GM21447 (cell line): ENCODE data around the gene KRT24.
"Not testable (repeated sequence)": the region's sequence is repeated elsewhere in the genome, so short reads cannot be mapped to it uniquely, and the experiment has no call there.

Experiments
- ATAC-seq: cut with Tn5 transposase; IDR thresholded peaks from one replicate; pipeline ENCODE4 v1.9.1; 2021; ENCODE audit not compliant: unreplicated experiment

Gene KRT24

GRCh38 chr17:40703652-40704051 is at the start of gene KRT24:
KRT24 (minus strand) TSS chr17:40703752; CDS start chr17:40703693, 59 bp downstream.
- no peak for ATAC-seq

DNA sequence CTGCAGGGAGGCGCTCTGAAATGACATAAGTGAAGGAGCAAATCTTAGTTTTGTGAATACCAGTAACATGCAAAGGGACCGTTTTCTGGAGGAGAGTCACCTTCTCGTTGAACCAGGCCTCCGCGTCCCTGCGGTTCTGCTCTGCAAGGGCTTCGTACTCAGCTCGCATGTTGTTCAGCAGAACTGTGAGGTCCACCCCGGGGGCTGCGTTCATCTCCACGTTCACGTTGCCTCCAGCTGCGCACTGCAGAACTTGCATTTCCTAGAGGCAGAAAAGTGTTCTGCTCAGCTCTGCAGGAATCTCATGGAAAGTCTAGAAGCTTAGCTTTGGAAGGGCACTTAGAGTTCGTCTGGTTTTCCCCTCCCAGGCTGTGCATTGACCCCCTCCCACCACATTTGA is 47.5 kb upstream of the KRT24 start:
- no peak for ATAC-seq

DNA sequence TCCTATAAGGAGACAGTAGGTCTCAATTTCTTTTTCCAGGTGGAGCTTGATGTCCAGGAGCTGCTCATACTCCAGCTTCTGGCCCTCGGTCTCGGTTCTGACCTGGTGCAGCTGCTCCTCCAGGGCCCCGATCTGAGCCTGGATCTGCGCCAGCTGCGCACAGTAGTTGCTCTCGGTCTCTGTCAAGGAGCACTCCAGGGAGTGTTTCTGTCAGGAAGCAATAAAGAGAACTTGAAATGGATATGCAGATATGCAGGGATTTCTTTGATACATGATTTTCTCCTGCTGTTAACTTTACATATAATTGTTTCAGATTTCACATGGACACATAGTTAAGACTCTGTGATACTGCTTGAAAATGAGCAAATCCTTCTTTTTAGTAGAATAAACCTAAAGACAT is 46.8 kb upstream of the KRT24 start:
- ATAC-seq, result no peak

DNA sequence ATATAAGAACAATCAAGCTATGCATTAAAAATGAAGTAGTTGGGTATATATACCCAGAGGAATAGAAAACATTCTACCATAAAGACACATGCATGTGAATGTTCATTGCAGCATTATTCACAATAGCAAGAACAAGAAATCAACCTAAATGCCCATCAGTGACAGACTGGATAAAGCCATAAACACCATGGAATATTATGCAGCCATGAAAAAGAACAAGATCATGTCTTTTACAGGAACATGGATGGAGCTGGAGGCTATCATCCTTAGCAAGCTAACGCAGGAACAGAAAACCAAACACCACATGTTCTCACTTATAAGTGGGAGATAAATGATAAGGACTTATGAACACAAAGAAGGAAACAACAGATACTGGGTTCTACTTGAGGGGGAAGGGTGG is 45.1 kb upstream of the KRT24 start:
- not testable (repeated sequence) for ATAC-seq

DNA sequence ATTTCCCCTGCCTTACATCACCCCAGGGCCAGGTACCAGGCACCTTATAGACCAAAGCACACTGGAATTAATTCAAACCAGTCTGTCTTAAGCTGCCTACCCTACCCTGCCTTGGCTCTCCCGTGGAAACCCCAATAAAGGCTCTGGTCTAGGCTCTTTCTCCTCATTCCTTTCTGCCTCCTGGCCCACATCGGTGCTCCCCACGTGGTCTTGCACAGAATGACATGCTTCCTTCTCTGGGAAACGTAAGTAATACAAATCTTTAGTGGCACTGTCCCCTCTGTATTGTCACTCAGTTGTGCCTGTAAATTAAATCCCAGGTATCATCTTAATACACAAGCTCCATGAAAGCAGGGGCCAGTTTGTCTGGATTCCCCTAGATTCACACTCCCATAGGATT is 35.0 kb upstream of the KRT24 start:
- ATAC-seq, result no peak

GRCh38 chr17:40735016-40735415 is 31.5 kb upstream of the KRT24 start:
- no peak for ATAC-seq

GRCh38 chr17:40734018-40734417 is 30.5 kb upstream of the KRT24 start:
- no peak for ATAC-seq

DNA sequence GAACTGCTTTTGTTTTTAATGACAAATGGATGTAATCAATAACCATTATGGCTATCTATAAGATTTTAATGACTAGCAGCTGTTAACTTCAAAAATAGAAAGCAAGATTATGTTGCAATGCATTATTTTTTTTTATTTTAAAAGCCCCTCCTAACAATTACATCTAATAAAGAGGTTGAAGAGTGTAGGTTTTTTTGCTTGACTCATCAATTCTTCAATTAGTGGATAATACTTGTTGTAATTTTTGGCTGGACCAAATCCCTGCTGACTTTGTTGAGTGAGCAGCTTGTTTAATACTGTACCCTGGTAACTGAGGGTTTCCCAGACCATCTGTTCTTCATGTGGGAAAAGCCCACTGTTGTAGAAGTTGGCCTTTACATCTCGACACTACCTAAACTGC is 27.4 kb upstream of the KRT24 start:
- ATAC-seq, result no peak

DNA sequence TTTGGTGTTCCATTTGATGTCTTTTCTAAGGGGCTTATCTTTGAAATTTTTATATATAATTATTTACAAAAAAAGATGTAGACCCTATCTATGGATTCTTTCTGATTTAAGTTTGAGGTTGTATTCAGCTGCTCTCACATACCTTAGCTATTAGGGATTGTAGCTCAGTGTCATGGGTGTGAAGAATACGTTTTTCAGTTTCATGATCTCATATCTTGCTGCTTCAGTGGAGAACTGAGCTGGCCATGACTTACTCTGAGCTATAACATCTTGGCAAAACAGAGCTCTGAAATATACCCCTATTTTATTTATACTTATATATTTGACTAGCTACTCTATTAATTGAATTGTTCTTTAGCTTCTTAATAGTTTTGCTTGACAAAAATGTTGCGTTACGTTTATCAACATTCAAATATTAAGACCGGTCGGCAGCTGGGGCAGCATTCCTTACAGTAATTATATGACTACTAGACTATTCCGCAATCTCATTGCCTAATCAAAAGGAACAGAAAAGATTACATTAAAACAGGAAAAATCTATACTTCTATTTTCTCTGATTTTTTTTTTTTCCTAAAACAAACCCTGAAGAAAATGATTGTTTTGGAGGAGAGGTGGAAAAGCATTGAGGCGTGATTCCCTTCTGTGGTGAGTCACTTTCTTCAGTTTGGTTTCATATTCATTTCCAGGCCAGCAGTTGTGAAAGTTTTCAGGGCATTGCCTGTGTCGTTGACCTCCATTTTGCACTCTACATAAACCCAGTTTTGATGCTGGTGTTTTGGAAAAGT is 24.1 kb upstream of the KRT24 start:
- no peak for ATAC-seq

GRCh38 chr17:40726919-40727318 is 23.4 kb upstream of the KRT24 start:
- no peak for ATAC-seq

- no peak for ATAC-seq
These were observed 21.1 kb upstream of the KRT24 start for GRCh38 chr17:40724656-40725055.

DNA sequence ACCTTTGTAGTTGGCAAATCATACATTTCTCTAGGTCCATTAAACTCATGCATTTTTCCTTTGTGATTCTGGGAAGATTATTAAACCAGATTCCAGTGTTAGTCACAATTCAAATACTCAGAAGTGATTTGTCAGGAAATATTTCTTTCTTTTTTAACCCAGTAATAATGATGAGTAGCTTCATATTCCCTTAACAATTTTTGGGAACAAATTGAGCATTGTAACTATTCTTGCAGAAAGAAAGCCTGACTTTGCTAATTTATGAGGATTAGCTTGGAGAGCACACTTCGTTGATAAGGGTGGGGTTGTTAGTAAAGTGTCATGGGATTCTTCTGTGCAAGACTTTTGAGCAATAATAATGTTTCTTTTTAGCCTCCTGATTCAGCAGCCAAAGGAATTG is 18.7 kb upstream of the KRT24 start:
- no peak for ATAC-seq

DNA sequence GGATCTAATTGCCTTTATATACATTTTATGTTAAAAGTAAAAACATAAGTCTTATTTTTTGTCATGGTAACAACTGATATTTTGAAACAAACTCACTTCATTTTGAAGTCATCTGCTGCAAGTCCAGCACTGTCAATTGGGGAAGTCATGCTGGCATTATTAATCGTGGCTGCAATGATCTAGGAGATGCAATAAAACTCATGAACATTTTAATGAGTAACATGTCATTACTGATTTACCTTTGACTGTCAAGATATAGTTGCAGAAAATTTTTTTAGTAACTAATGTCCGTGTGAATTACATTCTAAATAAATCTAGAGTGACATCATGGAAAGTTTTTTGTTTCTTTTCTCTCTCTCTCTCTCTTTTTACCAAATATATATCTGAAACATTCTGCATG is 17.3 kb upstream of the KRT24 start:
- no peak for ATAC-seq

- ATAC-seq, result no peak
These were observed 15.4 kb upstream of the KRT24 start for GRCh38 chr17:40718930-40719329.

- ATAC-seq, result no peak
These were observed 14.2 kb upstream of the KRT24 start for GRCh38 chr17:40717776-40718175.

DNA sequence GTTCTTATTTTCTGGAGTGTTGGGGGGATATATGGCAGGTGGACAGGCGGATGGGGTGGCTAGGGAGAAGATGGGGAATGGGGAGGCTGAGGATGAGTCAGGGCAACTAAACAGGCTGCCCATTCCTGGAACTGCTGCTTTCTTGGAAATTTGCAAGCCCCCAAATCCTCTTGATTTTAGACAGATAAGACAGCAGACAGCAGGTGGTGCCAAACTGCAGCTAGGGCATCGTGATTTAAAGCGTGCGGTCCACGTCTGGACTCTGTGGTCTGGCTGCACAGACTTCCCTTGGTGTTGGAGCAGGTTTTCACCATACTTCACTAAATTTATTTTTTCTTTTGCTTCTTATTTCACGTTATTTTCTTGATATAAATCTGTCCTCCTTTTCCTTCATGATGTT is 10.9 kb upstream of the KRT24 start:
- ATAC-seq, result no peak

DNA sequence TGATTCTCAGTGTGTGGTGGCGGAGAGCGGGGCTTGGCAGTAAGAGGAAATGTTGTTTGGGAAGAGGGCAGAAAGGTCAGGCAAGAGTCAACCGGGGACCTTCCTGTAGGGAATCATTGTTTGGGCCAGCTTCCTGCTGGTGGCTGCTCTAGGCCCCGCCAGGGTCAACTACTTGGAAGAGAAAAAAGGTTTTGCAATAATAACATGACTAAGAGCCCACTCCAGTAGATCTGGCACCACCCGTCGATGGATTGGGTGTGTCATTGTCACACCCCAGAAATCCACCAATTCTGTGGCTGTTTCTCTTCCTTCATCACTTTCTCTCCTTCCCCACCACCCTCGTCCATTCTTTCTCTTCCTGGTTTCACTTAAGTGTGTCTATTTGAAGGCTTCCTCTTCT is 4.2 kb upstream of the KRT24 start:
- no peak for ATAC-seq

DNA sequence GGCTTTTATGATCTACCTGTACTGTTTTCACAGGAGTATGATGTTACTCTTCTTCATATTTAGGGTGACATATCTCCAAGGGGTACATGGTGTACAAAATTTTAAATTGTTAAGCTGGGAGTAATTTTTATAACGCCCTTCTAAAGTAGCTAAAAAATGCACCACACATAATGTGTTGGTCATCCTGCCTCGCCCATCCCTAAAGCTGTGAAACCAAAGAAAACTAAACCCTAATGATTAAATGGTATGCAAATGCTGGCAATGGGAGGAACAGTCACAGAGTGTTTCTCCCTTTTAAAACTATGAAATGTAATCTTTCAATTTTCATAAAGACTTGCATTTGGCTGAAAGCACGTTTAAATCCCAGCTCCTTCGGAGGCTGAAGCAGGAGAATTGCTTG is 2.0 kb upstream of the KRT24 start:
- ATAC-seq, result no peak

DNA sequence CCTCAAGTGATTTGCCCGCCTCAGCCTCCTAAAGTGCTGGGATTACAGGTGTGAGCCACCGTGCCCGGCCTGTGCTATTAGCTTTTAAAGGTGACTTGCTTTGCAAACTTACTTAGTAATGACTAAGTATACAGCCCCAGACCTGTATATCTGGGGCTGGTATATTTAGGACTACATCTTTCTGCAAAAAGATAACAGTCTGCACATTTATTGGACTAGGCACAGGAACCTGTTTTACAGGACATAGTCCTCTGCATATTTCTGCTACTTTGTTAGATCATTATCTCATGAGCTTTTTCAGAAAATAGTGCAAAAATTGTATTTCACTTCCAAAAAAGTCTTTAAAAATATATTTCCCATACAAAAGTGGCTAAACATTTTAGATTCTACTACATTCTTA is 1.3 kb downstream of the KRT24 start:
- ATAC-seq, result no peak

GRCh38 chr17:40699853-40700252 is 3.7 kb downstream of the KRT24 start:
- no peak for ATAC-seq

DNA sequence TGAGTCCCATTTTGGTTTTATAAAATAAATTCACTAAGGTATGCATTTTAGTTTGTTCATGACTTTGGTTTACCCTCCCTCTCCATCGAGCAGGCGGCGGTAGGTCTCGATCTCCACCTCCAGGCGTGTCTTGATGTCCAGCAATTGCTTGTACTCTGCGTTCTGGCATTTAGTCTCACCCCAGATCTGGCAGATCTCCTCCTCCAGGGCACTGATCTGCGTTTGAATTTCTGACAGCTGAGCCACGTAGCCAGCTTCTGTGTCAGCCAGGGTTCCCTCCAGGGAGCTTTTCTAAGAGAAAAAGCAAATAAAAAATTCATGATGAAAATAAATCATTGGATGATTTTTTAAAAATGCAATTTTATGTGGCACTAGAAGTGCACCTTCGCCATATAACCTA is 4.2 kb downstream of the KRT24 start:
- no peak for ATAC-seq

- no peak for ATAC-seq
These were observed 6.3 kb downstream of the KRT24 start for GRCh38 chr17:40697297-40697696.

GRCh38 chr17:40696651-40697072 is 6.9 kb downstream of the KRT24 start:
- no peak for ATAC-seq
